Common myeloid progenitor, CD34-positive (primary cell): Measurements from ENCODE around the gene PRKCZ.

ENCODE experiments used
- CTCF ChIA-PET: fragments of 350-600 bp; sonication (Branson Sonifier 250); formaldehyde crosslinking; loops from one replicate; lab custom pipeline; 2021; ENCODE audit warnings: antibody characterized with exemption; lab: Charles Lee
- POLR2A ChIA-PET: fragments of 350-600 bp; sonication (Branson Sonifier 250); formaldehyde crosslinking; loops from one replicate; lab custom pipeline; 2021; ENCODE audit warnings: antibody characterized with exemption; lab: Charles Lee
- DNase-seq, 3 donors: peaks; one replicate each; pipeline versions ENCODE4 v3.0.0 to v3.0.0-alpha.2; 2013
- H3K27ac ChIP-seq, 2 experiments: 1 replicate in 1 of 2; 2 replicates in 1 of 2; pipeline ENCODE4 v1.7.0; 2013; ENCODE audit warnings: inconsistent platforms in 2 of 2, low read length in 2 of 2, mild to moderate bottlenecking in 2 of 2, low read depth in 1 of 2, moderate library complexity in 1 of 2; ENCODE audit not compliant: severe bottlenecking in 2 of 2, insufficient read depth in 1 of 2, poor library complexity in 1 of 2
- H3K27me3 ChIP-seq, 5 experiments: replicated peaks in 2 of 5; 1 replicate in 3 of 5; 2 replicates in 2 of 5; pipeline versions ENCODE4 v1.6.1 to v1.7.0; 2013; ENCODE audit warnings: low read length in 4 of 5, mild to moderate bottlenecking in 2 of 5, moderate library complexity in 2 of 5, inconsistent platforms in 1 of 5; ENCODE audit not compliant: insufficient read depth in 5 of 5, control insufficient read depth in 4 of 5
- H3K36me3 ChIP-seq, 4 experiments: 1 replicate in 2 of 4; 2 replicates in 2 of 4; pipeline versions ENCODE4 v1.6.1 to v1.7.0; 2013; ENCODE audit warnings: low read length in 3 of 4, control low read depth in 1 of 4, mild to moderate bottlenecking in 1 of 4; ENCODE audit not compliant: control insufficient read depth in 4 of 4, insufficient read depth in 4 of 4
- H3K4me1 ChIP-seq, 4 experiments: 1 replicate in 3 of 4; 2 replicates in 1 of 4; pipeline versions ENCODE4 v1.6.1 to v1.7.1; 2013; ENCODE audit warnings: low read length in 3 of 4, mild to moderate bottlenecking in 3 of 4, control low read depth in 1 of 4, inconsistent platforms in 1 of 4, moderate library complexity in 1 of 4; ENCODE audit not compliant: control insufficient read depth in 4 of 4, insufficient read depth in 4 of 4; ENCODE audit errors: control extremely low read depth in 1 of 4
- H3K4me3 ChIP-seq, 7 experiments: 1 replicate in 4 of 7; 2 replicates in 3 of 7; pipeline versions ENCODE4 v1.5.1 to v1.7.0; 2013; ENCODE audit warnings: mild to moderate bottlenecking in 7 of 7, low read length in 6 of 7, moderate library complexity in 6 of 7, inconsistent platforms in 2 of 7, low read depth in 2 of 7, control low read depth in 1 of 7; ENCODE audit not compliant: insufficient read depth in 4 of 7, control insufficient read depth in 1 of 7; ENCODE audit errors: extremely low read depth in 1 of 7
- H3K9me3 ChIP-seq, 5 experiments: 1 replicate in 4 of 5; 2 replicates in 1 of 5; pipeline versions ENCODE4 v1.6.1 to v1.7.1; 2013; ENCODE audit warnings: low read length in 4 of 5, mild to moderate bottlenecking in 2 of 5, inconsistent platforms in 1 of 5, low read depth in 1 of 5, moderate library complexity in 1 of 5; ENCODE audit not compliant: control insufficient read depth in 4 of 5, insufficient read depth in 2 of 5; ENCODE audit errors: control extremely low read depth in 1 of 5
- WGBS: methylation state at CpG from one replicate; pipeline ENCODE4 v1.1.5; 2013; ENCODE audit not compliant: insufficient coverage; 5-methylcytosine and 5-hydroxymethylcytosine counted together

PRKCZ gene

DNA sequence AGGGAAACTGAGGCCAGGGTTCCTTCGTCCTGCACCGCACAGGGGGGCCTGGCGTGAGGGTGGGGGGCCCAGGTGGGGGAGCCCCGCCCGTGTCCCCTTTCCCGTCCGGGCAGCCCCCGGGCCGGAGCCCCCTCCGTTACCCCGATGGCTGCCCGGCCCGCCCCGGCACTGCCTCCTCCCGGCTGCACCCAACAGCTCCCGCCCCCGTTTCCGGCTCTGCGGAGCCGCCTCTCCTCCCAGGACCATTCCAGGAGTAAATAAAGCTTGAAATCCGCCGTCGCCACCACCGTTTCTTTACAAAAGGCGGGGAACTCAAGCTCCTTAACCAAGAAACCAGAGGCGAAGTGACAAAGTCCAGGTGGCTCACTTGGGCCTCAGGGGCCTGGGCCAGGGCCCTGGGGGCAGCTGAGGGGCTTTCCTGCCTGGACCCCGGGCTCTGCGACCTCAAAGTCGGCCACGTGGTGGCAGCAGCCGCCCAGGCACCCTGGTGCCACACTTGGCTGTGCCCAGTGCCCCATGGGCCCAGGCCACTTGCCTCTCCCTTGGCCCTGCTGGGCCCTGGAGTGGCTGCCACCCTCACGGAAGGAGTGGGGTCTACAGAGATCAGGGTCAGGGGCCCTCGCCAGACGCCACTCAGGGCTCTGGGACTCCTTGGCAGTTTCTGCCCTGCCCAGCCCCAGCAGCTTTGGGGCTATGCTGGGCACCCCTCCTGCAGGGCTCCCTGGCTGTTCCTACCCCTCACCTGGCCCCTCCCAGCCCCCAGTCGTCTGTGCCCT lies 144.9 kb downstream of the PRKCZ start:
- Histone ChIP-seq H3K4me1 (peaks cover 0 to 37% (median 35%) of the 10 kb centered on the region in 4 experiments), H3K27me3 (no peaks in the 10 kb centered on the region), H3K36me3 (peaks cover 0 to 3% (median 1%) of the 10 kb centered on the region in 4 experiments), H3K4me3 (peak overlapping the region; percentile 28 to 83 (median 67)), H3K9me3 (no peaks in the 10 kb centered on the region), H3K27ac (peak overlapping the region; percentile 58 to 86)
- ChIA-PET CTCF (interaction anchor here (0.6 to 6.8 kb wide), 27 partner anchors 9 to 337 kb away, joined by 3 to 98 read pairs (median 3); partner anchors contain the start of gene SKI), POLR2A (interaction anchor here (0.8 to 1.5 kb wide), 14 partner anchors 18 to 196 kb away, joined by 3 to 15 read pairs (median 4); partner anchors contain the start of genes MORN1, RER1 and SKI)
- 2% methylated on average over 26 of the region's 35 CpGs for WGBS
- DNase-seq: peak; percentile 78 to 88 (median 88)

DNA sequence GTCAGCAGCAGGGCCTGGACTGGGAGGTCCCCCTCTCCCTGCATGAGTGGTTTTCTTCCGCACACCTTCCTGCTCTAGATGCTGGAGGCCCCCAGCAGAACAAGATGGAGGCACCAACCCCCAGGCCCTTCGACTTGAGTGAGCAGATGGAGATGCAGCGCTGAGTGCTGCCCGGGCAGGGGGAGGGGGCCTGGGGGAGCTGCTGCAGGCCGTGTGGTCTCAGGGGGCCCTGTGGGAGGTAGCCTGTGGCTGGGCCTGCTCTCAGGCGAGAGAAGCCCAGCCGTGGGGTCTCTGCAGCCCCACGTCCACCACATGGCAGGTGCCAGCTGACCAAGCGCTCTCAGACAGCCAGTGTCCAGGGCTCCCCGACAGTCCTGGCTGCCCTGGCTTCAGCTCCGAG lies 145.6 kb downstream of the PRKCZ start:
- CTCF ChIA-PET: interaction anchor here (1.1 to 6.8 kb wide), 13 partner anchors 16 to 186 kb away, joined by 3 to 98 read pairs (median 5); partner anchors contain the start of gene SKI
- Histone ChIP-seq H3K9me3 (no peaks in the 10 kb centered on the region), H3K27ac (peak overlapping the region in 1 of 2 experiments; percentile 86), H3K27me3 (no peaks in the 10 kb centered on the region), H3K4me3 (no peak overlapping the region), H3K4me1 (peaks cover 0 to 43% (median 34%) of the 10 kb centered on the region in 4 experiments), H3K36me3 (peaks cover 0 to 3% (median 1%) of the 10 kb centered on the region in 4 experiments)
- 86% methylated on average over 11 of the region's 11 CpGs for WGBS
- POLR2A ChIA-PET: interaction anchor here (0.9 to 1.5 kb wide), 5 partner anchors 38 to 196 kb away, joined by 3 to 15 read pairs (median 4); partner anchors contain the start of genes MORN1 and RER1
- DNase-seq: no peak

- Histone ChIP-seq H3K4me3 (no peak overlapping the region), H3K27me3 (no peaks in the 10 kb centered on the region), H3K27ac (no peak overlapping the region), H3K36me3 (peaks cover 0 to 3% (median 1%) of the 10 kb centered on the region in 4 experiments), H3K4me1 (peaks cover 0 to 43% (median 34%) of the 10 kb centered on the region in 4 experiments), H3K9me3 (no peaks in the 10 kb centered on the region)
- no peak for DNase-seq
- ChIA-PET CTCF (interaction anchor here (1.0 to 6.8 kb wide), 5 partner anchors 15 to 350 kb away, joined by 3 to 98 read pairs (median 5); no protein-coding TSS in a partner anchor), POLR2A (no interaction called here)
- WGBS: 97% methylated on average over 15 of the region's 17 CpGs
Observed at GRCh38 chr1:2196901-2197638, 146.9 kb downstream of the PRKCZ start.

DNA sequence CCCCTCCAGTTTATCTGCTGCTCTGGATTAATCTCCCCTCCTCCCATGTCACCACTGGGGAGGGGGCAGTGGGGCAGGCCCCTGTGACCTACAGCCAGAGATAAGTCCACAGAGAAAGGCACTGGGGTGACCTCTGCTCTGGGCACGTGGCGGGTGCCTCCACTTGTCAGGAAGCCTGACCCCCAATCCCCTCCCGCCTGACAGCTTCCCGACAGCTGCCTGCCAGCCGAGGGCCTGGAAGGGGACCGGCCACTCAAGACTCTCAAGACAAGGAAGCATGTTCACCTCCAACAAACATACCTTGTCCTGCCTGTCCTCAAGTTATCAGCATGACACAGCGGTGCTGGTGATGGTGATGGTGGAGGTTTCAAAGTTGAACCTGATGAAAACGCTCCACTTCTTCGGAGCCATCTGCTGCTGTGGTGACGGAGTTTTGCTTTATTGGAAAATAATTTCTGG lies 147.5 kb downstream of the PRKCZ start:
- no peak for DNase-seq
- ChIA-PET POLR2A (interaction anchor here (3.2 kb wide), 1 partner anchor 31 kb away, joined by 26 read pairs; the partner anchor contains the start of gene SKI), CTCF (interaction anchor here (1.0 to 6.8 kb wide), 2 partner anchors 40 to 184 kb away, joined by 5 to 98 read pairs; no protein-coding TSS in a partner anchor)
- Histone ChIP-seq H3K4me3 (no peak overlapping the region), H3K9me3 (no peaks in the 10 kb centered on the region), H3K27me3 (no peaks in the 10 kb centered on the region), H3K27ac (no peak overlapping the region), H3K36me3 (peaks cover 0 to 2% (median 0%) of the 10 kb centered on the region in 4 experiments), H3K4me1 (peaks cover 0 to 43% (median 34%) of the 10 kb centered on the region in 4 experiments)
- 96% methylated on average over 7 of the region's 10 CpGs for WGBS

GRCh38 chr1:2198571-2198970 lies 148.4 kb downstream of the PRKCZ start:
- Histone ChIP-seq H3K36me3 (no peaks in the 10 kb centered on the region), H3K4me3 (peak overlapping the region in 1 of 7 experiments; percentile 24), H3K27me3 (no peaks in the 10 kb centered on the region), H3K9me3 (no peaks in the 10 kb centered on the region), H3K4me1 (peaks cover 0 to 40% (median 33%) of the 10 kb centered on the region in 4 experiments), H3K27ac (peak overlapping the region in 1 of 2 experiments; percentile 63)
- POLR2A ChIA-PET: interaction anchor here (0.7 to 3.2 kb wide), 8 partner anchors 9 to 183 kb away, joined by 3 to 26 read pairs (median 3); partner anchors contain the start of gene SKI
- WGBS: 94% methylated on average over 11 of the region's 11 CpGs
- no peak for DNase-seq
- CTCF ChIA-PET: interaction anchor here (0.8 to 6.8 kb wide), 5 partner anchors 10 to 387 kb away, joined by 3 to 98 read pairs (median 4); no protein-coding TSS in a partner anchor

- ChIA-PET POLR2A (interaction anchor here (0.7 to 3.2 kb wide), 10 partner anchors 9 to 192 kb away, joined by 3 to 26 read pairs (median 4); partner anchors contain the start of genes MORN1, RER1 and SKI), CTCF (interaction anchor here (0.8 to 6.8 kb wide), 7 partner anchors 9 to 386 kb away, joined by 3 to 98 read pairs (median 4); no protein-coding TSS in a partner anchor)
- Histone ChIP-seq H3K27ac (peak overlapping the region; percentile 54 to 76), H3K4me3 (peak overlapping the region; percentile 32 to 85 (median 68)), H3K36me3 (no peaks in the 10 kb centered on the region), H3K9me3 (no peaks in the 10 kb centered on the region), H3K4me1 (peaks cover 0 to 41% (median 35%) of the 10 kb centered on the region in 4 experiments), H3K27me3 (no peaks in the 10 kb centered on the region)
- DNase-seq: peak; percentile 83 to 92 (median 90)
- WGBS: 15% methylated on average over 20 of the region's 24 CpGs
Observed at GRCh38 chr1:2199042-2199810, 149.0 kb downstream of the PRKCZ start.
